H1 (cell line): Measurements from ENCODE around the gene SMARCA2. TPM values are rescaled to one million over a fixed set of nuclear protein-coding genes. Genes with fewer than 3 reads are reported as not detected.

Experiments
- CTBP2 ChIP-seq: IDR thresholded peaks from 2 replicates; pipeline ENCODE4 v1.7.0; 2011; ENCODE audit warnings: borderline replicate concordance, mild to moderate bottlenecking, moderate library complexity, mixed read lengths, low read length; ENCODE audit not compliant: insufficient read depth, insufficient read length
- GTF2F1 ChIP-seq: IDR thresholded peaks from 2 replicates; pipeline ENCODE4 v1.6.1; 2012; ENCODE audit warnings: low read depth, low read length, improper control_type of control experiment, borderline replicate concordance
- KDM5A ChIP-seq: fragments of 200-600 bp; IDR thresholded peaks from 2 replicates; pipeline ENCODE4 v1.7.1; 2012; ENCODE audit warnings: mild to moderate bottlenecking, low read length, inconsistent platforms, mixed read lengths
- PHF8 ChIP-seq: fragments of 200-600 bp; sonication (generic); conservative IDR thresholded peaks from 2 replicates; pipeline ENCODE4 v1.7.1; 2012; ENCODE audit warnings: low read depth, mild to moderate bottlenecking, inconsistent platforms, low read length, moderate library complexity
- SUZ12 ChIP-seq: fragments of 200-600 bp; sonication (generic); IDR thresholded peaks from 2 replicates; pipeline ENCODE4 v1.6.1; 2012; ENCODE audit warnings: mild to moderate bottlenecking, inconsistent platforms, low read length, moderate library complexity, mixed read lengths
- polyA plus RNA-seq, 7 experiments: library from polyadenylated mRNA; depleted of rRNA in 3 of 7; stranded (reverse) in 5 of 7; unstranded in 2 of 7; fragments of >200 nt in 5 of 7; fragments of 200-250 nt in 2 of 7; gene quantifications; 1 replicate in 5 of 7; 2 replicates in 1 of 7; 4 replicates in 1 of 7; pipeline versions ENCODE4 v1.2.1 to v1.2.3, GENCODE V29; 2011 to 2013; ENCODE audit warnings: missing spikeins in 2 of 7, mixed read lengths in 2 of 7
- total RNA-seq: library from RNA; stranded (reverse); fragmentation: NEBNext Ultra II Directional; extraction: Animal tissue kit (Norgen Biotek cat#: 25700); gene quantifications from 2 replicates; pipeline ENCODE4 v1.2.1, GENCODE V29; 2021
- TF ChIP-seq, protein P1 (sequence below): IDR thresholded peaks from 2 replicates; pipeline ENCODE4 v1.6.1; 2012; ENCODE audit warnings: inconsistent platforms

Gene SMARCA2
- total and polyA plus RNA-seq, 2 of the 8 experiments (the other 6 are each of a cell fraction or from before 2014, with no cell fraction given) = 6.3 to 21.7 TPM

DNA sequence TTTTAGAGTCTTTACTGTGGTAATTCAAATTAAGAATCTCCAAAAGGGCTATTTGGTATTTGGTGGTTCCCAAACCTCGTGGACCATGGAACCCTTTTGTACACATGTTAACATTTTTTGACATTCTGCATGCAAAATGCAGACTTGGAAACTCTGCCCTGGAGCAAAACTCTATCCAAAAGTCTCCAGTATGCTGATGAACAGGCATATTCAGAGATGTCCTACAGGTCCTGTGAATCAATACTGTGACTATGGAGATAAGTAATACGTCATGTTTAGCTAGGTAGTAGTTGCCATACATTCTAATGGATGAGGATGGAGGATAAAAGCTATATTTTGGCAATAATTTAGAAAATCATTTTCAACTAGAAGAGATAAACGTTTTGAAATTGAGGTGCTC lies 218.1 kb downstream of the SMARCA2 start (continued):
- TF ChIP-seq SUZ12 (no peak), PHF8 (no peak), GTF2F1 (no peak), CTBP2 (no peak), KDM5A (no peak)
- TF ChIP-seq, protein P1, sequence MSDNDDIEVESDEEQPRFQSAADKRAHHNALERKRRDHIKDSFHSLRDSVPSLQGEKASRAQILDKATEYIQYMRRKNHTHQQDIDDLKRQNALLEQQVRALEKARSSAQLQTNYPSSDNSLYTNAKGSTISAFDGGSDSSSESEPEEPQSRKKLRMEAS = no peak
